ENCODE data around the gene TMEM259. TPM values are rescaled to one million over a fixed set of nuclear protein-coding genes. Genes with fewer than 3 reads are reported as not detected.

TMEM259 gene
- total RNA-seq, 4 donors from 2014 or later = 226 to 676 (median 303) TPM

GRCh38 chr19:1015061-1015781 lies 5.7 kb downstream of the TMEM259 start:
- in situ Hi-C loops (cut with MboI; ENCODE audit: low pct_ligation_motif_present in 1 of 4, low pct_unique_long_range_greater_than_20kb in 1 of 4, low sequenced_read_pairs in 3 of 4) = no loop called here
- no peak for DNase-seq
- intact Hi-C loops (cut with DNase I; ENCODE audit: low total_unique reads) = no loop called here
- 90% methylated on average over 23 of the region's 29 CpGs; no CpG with 5 or more reads in 1 of the 2 donors for WGBS, 2 donors (ENCODE audit: low coverage in 1 of 2)
- Histone ChIP-seq H3K4me1 (peaks cover 40 to 51% (median 45%) of the 10 kb centered on the region in 4 donors), H3K36me3 (peaks cover 0 to 30% (median 14%) of the 10 kb centered on the region in 4 donors), H3K9me3 (no peaks in the 10 kb centered on the region), H3K4me3 (no peak overlapping the region), H3K27ac (no peak overlapping the region), H3K27me3 (no peaks in the 10 kb centered on the region)
- TF ChIP-seq EP300 (IDR thresholded peaks at IDR 0.05; ENCODE audit: low read depth) (no peak), POLR2AphosphoS5 (IDR thresholded peaks at IDR 0.05) (no peak), CTCF (IDR thresholded peaks at IDR 0.05) (no peak), POLR2A (IDR thresholded peaks at IDR 0.05) (no peak)

GRCh38 chr19:1014161-1015060 lies 6.5 kb downstream of the TMEM259 start:
- intact Hi-C loops (cut with DNase I; ENCODE audit: low total_unique reads) = no loop called here
- Histone ChIP-seq H3K4me1 (peaks cover 36 to 46% (median 38%) of the 10 kb centered on the region in 4 donors), H3K27me3 (no peaks in the 10 kb centered on the region), H3K9me3 (no peaks in the 10 kb centered on the region), H3K4me3 (no peak overlapping the region), H3K36me3 (peaks cover 0 to 30% (median 15%) of the 10 kb centered on the region in 4 donors), H3K27ac (no peak overlapping the region)
- TF ChIP-seq POLR2A (IDR thresholded peaks at IDR 0.05) (no peak), EP300 (IDR thresholded peaks at IDR 0.05; ENCODE audit: low read depth) (no peak), CTCF (IDR thresholded peaks at IDR 0.05) (no peak), POLR2AphosphoS5 (IDR thresholded peaks at IDR 0.05) (no peak)
- in situ Hi-C loops (cut with MboI; ENCODE audit: low pct_ligation_motif_present in 1 of 4, low pct_unique_long_range_greater_than_20kb in 1 of 4, low sequenced_read_pairs in 3 of 4) = no loop called here
- 91 to 95% methylated on average over 8 to 49 of the region's 49 CpGs for WGBS, 2 donors (ENCODE audit: low coverage in 1 of 2)
- no peak for DNase-seq

GRCh38 chr19:1013218-1013617 lies 7.7 kb downstream of the TMEM259 start:
- Histone ChIP-seq H3K4me1 (peaks cover 25 to 34% (median 27%) of the 10 kb centered on the region in 4 donors), H3K4me3 (no peak overlapping the region), H3K27ac (no peak overlapping the region), H3K9me3 (no peaks in the 10 kb centered on the region), H3K27me3 (no peaks in the 10 kb centered on the region), H3K36me3 (peaks cover 0 to 30% (median 15%) of the 10 kb centered on the region in 4 donors)
- intact Hi-C loops (cut with DNase I; ENCODE audit: low total_unique reads) (no loop called here), in situ Hi-C loops (cut with MboI; ENCODE audit: low pct_ligation_motif_present in 1 of 4, low pct_unique_long_range_greater_than_20kb in 1 of 4, low sequenced_read_pairs in 3 of 4) (no loop called here)
- DNase-seq = no peak
- TF ChIP-seq POLR2AphosphoS5 (IDR thresholded peaks at IDR 0.05) (no peak), CTCF (IDR thresholded peaks at IDR 0.05) (no peak), POLR2A (IDR thresholded peaks at IDR 0.05) (no peak), EP300 (IDR thresholded peaks at IDR 0.05; ENCODE audit: low read depth) (no peak)
- 89% methylated on average over 6 of the region's 10 CpGs; no CpG with 5 or more reads in 1 of the 2 donors for WGBS, 2 donors (ENCODE audit: low coverage in 1 of 2)

- WGBS, 2 donors (ENCODE audit: low coverage in 1 of 2) = 100% methylated on average over 2 of the region's 18 CpGs; no CpG with 5 or more reads in 1 of the 2 donors
- intact Hi-C loops (cut with DNase I; ENCODE audit: low total_unique reads) = no loop called here
These were observed 8.6 kb downstream of the TMEM259 start for GRCh38 chr19:1012334-1012733.

More at GRCh38 chr19:1012334-1012733, 8.6 kb downstream of the TMEM259 start:
- Histone ChIP-seq H3K27ac (no peak overlapping the region), H3K4me1 (peaks cover 16 to 25% (median 18%) of the 10 kb centered on the region in 4 donors), H3K4me3 (no peak overlapping the region), H3K36me3 (peaks cover 0 to 30% (median 15%) of the 10 kb centered on the region in 4 donors), H3K27me3 (no peaks in the 10 kb centered on the region), H3K9me3 (no peaks in the 10 kb centered on the region)
- DNase-seq = no peak
- in situ Hi-C loops (cut with MboI; ENCODE audit: low pct_ligation_motif_present in 1 of 4, low pct_unique_long_range_greater_than_20kb in 1 of 4, low sequenced_read_pairs in 3 of 4) = no loop called here
- TF ChIP-seq CTCF (IDR thresholded peaks at IDR 0.05) (no peak), POLR2A (IDR thresholded peaks at IDR 0.05) (no peak), EP300 (IDR thresholded peaks at IDR 0.05; ENCODE audit: low read depth) (no peak), POLR2AphosphoS5 (IDR thresholded peaks at IDR 0.05) (no peak)
